ENCODE results near the gene KAT7.

The KAT7 gene

DNA sequence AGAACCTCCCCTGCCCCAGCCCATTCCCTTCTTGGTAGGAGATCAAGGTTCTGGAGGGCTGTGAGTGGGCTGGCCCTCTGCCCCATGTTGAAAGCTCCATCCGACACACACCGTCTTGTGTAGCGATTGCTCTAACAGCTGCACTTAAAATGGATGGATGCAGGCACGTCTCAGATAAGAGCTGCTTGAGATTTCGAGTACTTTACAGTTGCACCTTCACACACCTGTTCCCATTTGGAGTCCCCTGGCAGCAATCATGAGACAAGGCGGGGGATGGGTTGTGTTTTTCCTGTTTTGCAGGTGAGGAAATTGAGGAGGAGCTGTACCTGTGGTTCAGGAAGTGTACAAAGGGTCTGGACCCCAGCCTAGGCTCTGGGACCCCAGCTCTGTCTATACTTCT lies 85.0 kb downstream of the KAT7 start:
- FAIRE-seq = no peak

GRCh38 chr17:49873926-49874325 lies 85.4 kb downstream of the KAT7 start:
- no peak for FAIRE-seq

- no peak for FAIRE-seq
These were observed 86.4 kb downstream of the KAT7 start for GRCh38 chr17:49874911-49875310.

DNA sequence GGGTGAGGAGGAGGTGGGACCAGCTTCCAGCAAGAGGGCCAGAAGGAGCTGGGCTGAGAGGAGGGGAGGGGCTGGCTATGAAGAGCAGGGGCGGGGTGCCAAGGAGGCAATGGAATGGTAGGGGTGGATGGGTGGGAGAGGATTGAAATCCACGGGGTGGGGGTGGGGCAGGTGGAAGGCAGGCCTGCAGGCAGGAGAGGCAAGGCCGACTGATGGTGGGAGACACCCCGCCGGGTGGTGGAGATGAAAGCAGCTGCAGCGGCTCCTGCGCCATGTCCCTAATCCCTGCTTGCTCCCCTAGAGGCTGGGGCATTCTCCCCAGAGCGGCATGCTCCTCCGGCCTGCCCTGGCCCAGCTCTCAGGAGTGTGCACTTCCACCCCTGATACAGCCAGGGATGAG lies 87.2 kb downstream of the KAT7 start:
- FAIRE-seq = no peak

- no peak for FAIRE-seq
These were observed 90.7 kb downstream of the KAT7 start for GRCh38 chr17:49878931-49879904.

DNA sequence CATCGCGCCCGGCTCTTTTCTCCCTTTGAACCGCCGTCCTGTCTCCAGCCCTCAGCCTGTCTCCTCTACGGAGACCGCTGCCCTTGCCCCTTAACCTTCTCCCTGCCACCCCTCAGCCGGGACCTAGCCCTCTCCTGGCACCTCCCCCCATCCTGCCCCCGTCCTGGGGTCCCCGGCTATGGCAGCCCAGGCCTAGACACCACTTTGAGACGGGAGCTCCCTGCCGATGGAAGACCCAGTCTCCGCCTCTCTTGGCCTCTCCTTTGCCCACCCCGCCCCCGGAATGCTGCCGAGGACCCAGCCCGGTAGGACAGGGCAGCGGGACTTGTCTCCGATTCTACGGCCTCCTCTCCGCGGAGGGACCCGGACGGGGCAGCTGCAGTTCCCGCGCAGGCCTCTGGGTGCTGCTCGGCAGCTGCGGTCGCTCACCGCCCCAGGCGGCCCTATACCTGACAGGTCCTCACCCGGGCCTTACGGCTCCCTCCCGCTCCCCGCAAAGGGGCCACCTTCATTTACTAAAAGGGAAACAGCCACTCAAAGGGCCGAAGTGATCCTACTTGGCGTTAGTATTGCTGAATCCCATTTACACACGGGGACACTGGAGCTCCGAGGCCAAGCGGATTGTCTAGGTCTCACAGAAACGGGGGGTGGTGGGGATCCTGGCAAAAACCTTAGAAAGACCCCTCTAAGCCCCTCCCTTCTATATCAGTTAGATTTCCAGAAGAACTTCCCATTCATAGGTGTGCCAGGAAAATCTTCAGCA lies 92.0 kb downstream of the KAT7 start:
- no peak for FAIRE-seq

- no peak for FAIRE-seq
These were observed 92.5 kb downstream of the KAT7 start for GRCh38 chr17:49881054-49881402.

DNA sequence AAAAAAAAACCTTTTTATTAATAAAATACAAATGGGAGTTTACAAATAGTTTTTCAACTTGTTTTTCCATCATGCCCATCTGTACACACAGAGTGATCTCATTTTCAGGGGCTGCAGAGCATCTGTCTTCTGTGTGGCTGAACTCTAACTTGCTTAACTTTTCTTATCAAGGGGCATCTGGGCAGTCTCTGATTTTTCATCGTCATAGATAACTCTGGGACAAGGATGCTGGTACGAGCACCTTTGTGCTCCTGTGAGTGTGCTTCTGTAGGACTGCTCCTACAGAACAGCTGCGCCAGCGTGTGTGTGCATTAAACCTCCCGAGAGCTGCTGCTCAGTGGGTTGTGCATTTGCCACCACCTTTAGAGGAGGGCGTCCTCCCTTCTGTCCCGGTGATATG lies 94.0 kb downstream of the KAT7 start:
- FAIRE-seq = no peak
